Neuronal stem cell (in vitro differentiated cells): ENCODE results near the gene NFYC.

Source experiments
- DNase-seq: peaks from one replicate; pipeline ENCODE4 v3.0.0-alpha.2; 2013; ENCODE audit warnings: low spot score
- H2AFZ ChIP-seq: one replicate; pipeline ENCODE4 v1.6.1; 2013; ENCODE audit warnings: mild to moderate bottlenecking, low read length, inconsistent platforms
- H2AK5ac ChIP-seq: 2 replicates; pipeline ENCODE4 v1.6.1; 2013; ENCODE audit warnings: low read depth, mild to moderate bottlenecking, inconsistent platforms, low read length, moderate library complexity, mixed read lengths
- H2BK120ac ChIP-seq: 2 replicates; pipeline ENCODE4 v1.6.1; 2013; ENCODE audit warnings: low read depth, mild to moderate bottlenecking, inconsistent platforms, low read length, moderate library complexity, mixed read lengths
- H2BK12ac ChIP-seq: one replicate; pipeline ENCODE4 v1.6.1; 2013; ENCODE audit warnings: low read length, inconsistent platforms
- H2BK15ac ChIP-seq: 2 replicates; pipeline ENCODE4 v1.6.1; 2013; ENCODE audit warnings: mild to moderate bottlenecking, low read length, inconsistent platforms, mixed read lengths
- H2BK5ac ChIP-seq: one replicate; pipeline ENCODE4 v1.6.1; 2013; ENCODE audit warnings: inconsistent platforms, mild to moderate bottlenecking, low read length, moderate library complexity
- H3K14ac ChIP-seq: one replicate; pipeline ENCODE4 v1.6.1; 2013; ENCODE audit warnings: low read length, inconsistent platforms
- H3K18ac ChIP-seq: 2 replicates; pipeline ENCODE4 v1.6.1; 2013; ENCODE audit warnings: low read length, inconsistent platforms
- H3K23ac ChIP-seq: 2 replicates; pipeline ENCODE4 v1.6.1; 2013; ENCODE audit warnings: low read depth, mild to moderate bottlenecking, mixed read lengths, low read length, inconsistent platforms; ENCODE audit not compliant: poor library complexity
- H3K27ac ChIP-seq: replicated peaks from 3 replicates; pipeline ENCODE4 v1.5.1; 2013; ENCODE audit warnings: low read length, inconsistent platforms
- H3K27me3 ChIP-seq, 3 experiments: 2 replicates each; pipeline ENCODE4 v1.6.1; 2013; ENCODE audit warnings: low read length in 3 of 3, mild to moderate bottlenecking in 2 of 3, inconsistent platforms in 1 of 3, low read depth in 1 of 3, mixed read lengths in 1 of 3, moderate library complexity in 1 of 3; ENCODE audit not compliant: control insufficient read depth in 3 of 3, insufficient read depth in 3 of 3
- H3K36me3 ChIP-seq, 2 donors: replicated peaks in 1 of 2; 2 replicates each; pipeline ENCODE4 v1.6.1; 2013; ENCODE audit warnings: low read length in 2 of 2; ENCODE audit not compliant: control insufficient read depth in 2 of 2, insufficient read depth in 2 of 2
- H3K4ac ChIP-seq: 2 replicates; pipeline ENCODE4 v1.6.1; 2013; ENCODE audit warnings: inconsistent platforms, mild to moderate bottlenecking, low read length, moderate library complexity
- H3K4me1 ChIP-seq, 2 donors: 1 replicate in 1 of 2; 2 replicates in 1 of 2; pipeline ENCODE4 v1.6.1; 2013; ENCODE audit warnings: low read length in 2 of 2, low read depth in 1 of 2; ENCODE audit not compliant: control insufficient read depth in 2 of 2, insufficient read depth in 1 of 2
- H3K4me2 ChIP-seq: one replicate; pipeline ENCODE4 v1.6.1; 2013; ENCODE audit warnings: mild to moderate bottlenecking, low read length, inconsistent platforms; ENCODE audit not compliant: insufficient read depth, poor library complexity, severe bottlenecking
- H3K4me3 ChIP-seq, 2 donors: 2 replicates each; pipeline ENCODE4 v1.5.1; 2013; ENCODE audit warnings: low read length in 2 of 2, mild to moderate bottlenecking in 2 of 2, inconsistent platforms in 1 of 2, moderate library complexity in 1 of 2
- H3K79me1 ChIP-seq: one replicate; pipeline ENCODE4 v1.6.1; 2013; ENCODE audit warnings: low read depth, mild to moderate bottlenecking, inconsistent platforms, low read length, moderate library complexity
- H3K9ac ChIP-seq: one replicate; pipeline ENCODE4 v1.6.1; 2013; ENCODE audit warnings: mild to moderate bottlenecking, low read depth, low read length, inconsistent platforms; ENCODE audit not compliant: poor library complexity
- H3K9me3 ChIP-seq, 2 donors: replicated peaks in 1 of 2; 2 replicates each; pipeline versions ENCODE3 to v1.6.1; 2013; ENCODE audit warnings: low read length in 2 of 2, mild to moderate bottlenecking in 2 of 2, inconsistent platforms in 1 of 2, low read depth in 1 of 2, mixed read lengths in 1 of 2, moderate library complexity in 1 of 2; ENCODE audit not compliant: control insufficient read depth in 2 of 2, insufficient read depth in 1 of 2
- H4K8ac ChIP-seq: one replicate; pipeline ENCODE4 v1.6.1; 2013; ENCODE audit warnings: low read depth, mild to moderate bottlenecking, inconsistent platforms, low read length, moderate library complexity
- H4K91ac ChIP-seq: one replicate; pipeline ENCODE4 v1.6.1; 2013; ENCODE audit warnings: low read length, low read depth, mild to moderate bottlenecking, inconsistent platforms; ENCODE audit not compliant: poor library complexity
- WGBS, 2 donors: extraction: QIAGEN DNeasy Blood & Tissue Kit; methylation state at CpG; one replicate each; pipeline ENCODE4 v1.1.7; 2013; ENCODE audit warnings: missing lambda C conversion rate in 2 of 2, mixed read lengths in 1 of 2; ENCODE audit not compliant: insufficient read length in 2 of 2, insufficient replicate concordance in 1 of 2; ENCODE audit errors: extremely low coverage in 2 of 2; 5-methylcytosine and 5-hydroxymethylcytosine counted together

NFYC gene

GRCh38 chr1:40780678-40781607 lies 89.4 kb downstream of the NFYC start:
- Histone ChIP-seq H3K79me1 (no peaks in the 10 kb centered on the region), H3K4me1 (peaks cover 20% of the 10 kb centered on the region in 2 donors), H3K27ac (no peak overlapping the region), H2AK5ac (peak overlapping the region; percentile 7), H2BK5ac (no peak overlapping the region), H3K4ac (no peak overlapping the region), H3K27me3 (peaks cover 0 to 43% (median 17%) of the 10 kb centered on the region in 3 experiments), H3K4me3 (no peak overlapping the region), H3K9ac (no peak overlapping the region), H2AFZ (no peak overlapping the region), H3K18ac (no peak overlapping the region), H3K14ac (no peak overlapping the region), H2BK120ac (no peak overlapping the region), H3K36me3 (peaks cover 2 to 7% of the 10 kb centered on the region in 2 donors), H4K91ac (no peak overlapping the region), H3K9me3 (peaks cover 5 to 15% of the 10 kb centered on the region in 2 donors), H3K4me2 (no peak overlapping the region), H3K23ac (no peak overlapping the region), H2BK12ac (no peak overlapping the region), H4K8ac (no peak overlapping the region), H2BK15ac (no peak overlapping the region)
- no CpG with 5 or more reads among the region's 11 CpGs for WGBS, 2 donors
- DNase-seq, result no peak

- Histone ChIP-seq H3K23ac (no peak overlapping the region), H2BK5ac (no peak overlapping the region), H3K36me3 (peaks cover 0 to 4% of the 10 kb centered on the region in 2 donors), H4K8ac (no peak overlapping the region), H2AK5ac (peak overlapping the region; percentile 85), H2AFZ (no peak overlapping the region), H3K4ac (no peak overlapping the region), H3K27me3 (peaks cover 0 to 48% (median 17%) of the 10 kb centered on the region in 3 experiments), H2BK120ac (no peak overlapping the region), H3K4me1 (peaks cover 20% of the 10 kb centered on the region in 2 donors), H3K4me2 (no peak overlapping the region), H3K27ac (no peak overlapping the region), H4K91ac (no peak overlapping the region), H2BK15ac (no peak overlapping the region), H2BK12ac (no peak overlapping the region), H3K14ac (no peak overlapping the region), H3K9me3 (peaks cover 2 to 10% of the 10 kb centered on the region in 2 donors), H3K4me3 (no peak overlapping the region), H3K18ac (no peak overlapping the region), H3K9ac (no peak overlapping the region), H3K79me1 (no peaks in the 10 kb centered on the region)
- no peak for DNase-seq
- no CpG with 5 or more reads among the region's 2 CpGs for WGBS, 2 donors
These were observed 90.1 kb downstream of the NFYC start for GRCh38 chr1:40781608-40781971.

GRCh38 chr1:40782371-40782956 lies 91.0 kb downstream of the NFYC start:
- Histone ChIP-seq H2BK5ac (peak overlapping the region; percentile 96), H3K14ac (no peak overlapping the region), H3K27me3 (peaks cover 0 to 56% (median 17%) of the 10 kb centered on the region in 3 experiments), H3K4ac (peak overlapping the region; percentile 38), H3K4me2 (peak overlapping the region; percentile 78), H2AFZ (peak overlapping the region; percentile 87), H3K4me1 (peaks cover 20% of the 10 kb centered on the region in 2 donors), H4K91ac (no peak overlapping the region), H3K9ac (peak overlapping the region; percentile 67), H3K4me3 (peak overlapping the region; percentile 43 to 47), H3K36me3 (peaks cover 0 to 1% of the 10 kb centered on the region in 2 donors), H3K23ac (peak overlapping the region; percentile 58), H3K27ac (no peak overlapping the region), H2BK12ac (peak overlapping the region; percentile 30), H2BK120ac (peak overlapping the region; percentile 47), H4K8ac (peak overlapping the region; percentile 72), H2AK5ac (peak overlapping the region; percentile 85), H3K9me3 (peaks cover 1 to 2% of the 10 kb centered on the region in 2 donors), H3K18ac (peak overlapping the region; percentile 99), H2BK15ac (peak overlapping the region; percentile 100), H3K79me1 (no peaks in the 10 kb centered on the region)
- no CpG with 5 or more reads among the region's 20 CpGs for WGBS, 2 donors
- DNase-seq, result no peak
